ENCODE measurements around the gene NXN. TPM values are rescaled to one million over a fixed set of nuclear protein-coding genes. Genes with fewer than 3 reads are reported as not detected.

The NXN gene
- total RNA-seq, 6 donors from 2014 or later: 32.4 to 63.1 (median 52.2) TPM

DNA sequence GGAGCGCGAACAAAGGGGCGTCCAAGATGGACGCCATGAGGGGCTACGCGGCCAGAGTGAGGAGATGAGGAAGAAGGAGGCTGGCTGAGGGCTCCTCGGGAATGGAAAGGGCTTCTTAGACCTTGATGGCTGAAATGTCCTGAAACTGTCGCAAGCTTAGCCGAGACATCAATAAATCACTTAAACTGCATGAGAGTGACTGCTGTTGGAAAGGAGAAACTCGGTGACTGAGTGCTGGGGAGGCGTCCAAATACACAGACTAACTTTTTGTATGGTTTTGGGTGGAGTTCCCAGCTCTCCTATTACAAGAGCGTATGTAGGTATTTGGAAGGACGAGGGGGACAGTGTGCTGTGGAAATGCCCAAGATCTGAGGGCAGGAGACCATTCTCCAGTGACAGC is 226.2 kb downstream of the NXN start:
- no peaks in the 10 kb centered on the region for H3K27me3 ChIP-seq
- TF ChIP-seq EP300 (IDR thresholded peaks at IDR 0.05) (no peak), POLR2AphosphoS5 (IDR thresholded peaks at IDR 0.05) (no peak)
- TF ChIP-seq, protein P1, sequence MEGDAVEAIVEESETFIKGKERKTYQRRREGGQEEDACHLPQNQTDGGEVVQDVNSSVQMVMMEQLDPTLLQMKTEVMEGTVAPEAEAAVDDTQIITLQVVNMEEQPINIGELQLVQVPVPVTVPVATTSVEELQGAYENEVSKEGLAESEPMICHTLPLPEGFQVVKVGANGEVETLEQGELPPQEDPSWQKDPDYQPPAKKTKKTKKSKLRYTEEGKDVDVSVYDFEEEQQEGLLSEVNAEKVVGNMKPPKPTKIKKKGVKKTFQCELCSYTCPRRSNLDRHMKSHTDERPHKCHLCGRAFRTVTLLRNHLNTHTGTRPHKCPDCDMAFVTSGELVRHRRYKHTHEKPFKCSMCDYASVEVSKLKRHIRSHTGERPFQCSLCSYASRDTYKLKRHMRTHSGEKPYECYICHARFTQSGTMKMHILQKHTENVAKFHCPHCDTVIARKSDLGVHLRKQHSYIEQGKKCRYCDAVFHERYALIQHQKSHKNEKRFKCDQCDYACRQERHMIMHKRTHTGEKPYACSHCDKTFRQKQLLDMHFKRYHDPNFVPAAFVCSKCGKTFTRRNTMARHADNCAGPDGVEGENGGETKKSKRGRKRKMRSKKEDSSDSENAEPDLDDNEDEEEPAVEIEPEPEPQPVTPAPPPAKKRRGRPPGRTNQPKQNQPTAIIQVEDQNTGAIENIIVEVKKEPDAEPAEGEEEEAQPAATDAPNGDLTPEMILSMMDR (IDR thresholded peaks at IDR 0.05): no peak
- H3K9me3 ChIP-seq: no peaks in the 10 kb centered on the region
- peaks cover 13 to 34% (median 15%) of the 10 kb centered on the region in 4 donors for H3K4me1 ChIP-seq
- H3K27ac ChIP-seq: no peak overlapping the region
- DNase-seq (no peak), ATAC-seq (ENCODE audit: low FRiP score in 2 of 2) (no peak)
- no peak overlapping the region for H3K4me3 ChIP-seq
- 82 to 84% methylated on average over 13 of the region's 13 CpGs for WGBS, 2 donors
- H3K36me3 ChIP-seq: peaks cover 0 to 14% (median 3%) of the 10 kb centered on the region in 4 donors

DNA sequence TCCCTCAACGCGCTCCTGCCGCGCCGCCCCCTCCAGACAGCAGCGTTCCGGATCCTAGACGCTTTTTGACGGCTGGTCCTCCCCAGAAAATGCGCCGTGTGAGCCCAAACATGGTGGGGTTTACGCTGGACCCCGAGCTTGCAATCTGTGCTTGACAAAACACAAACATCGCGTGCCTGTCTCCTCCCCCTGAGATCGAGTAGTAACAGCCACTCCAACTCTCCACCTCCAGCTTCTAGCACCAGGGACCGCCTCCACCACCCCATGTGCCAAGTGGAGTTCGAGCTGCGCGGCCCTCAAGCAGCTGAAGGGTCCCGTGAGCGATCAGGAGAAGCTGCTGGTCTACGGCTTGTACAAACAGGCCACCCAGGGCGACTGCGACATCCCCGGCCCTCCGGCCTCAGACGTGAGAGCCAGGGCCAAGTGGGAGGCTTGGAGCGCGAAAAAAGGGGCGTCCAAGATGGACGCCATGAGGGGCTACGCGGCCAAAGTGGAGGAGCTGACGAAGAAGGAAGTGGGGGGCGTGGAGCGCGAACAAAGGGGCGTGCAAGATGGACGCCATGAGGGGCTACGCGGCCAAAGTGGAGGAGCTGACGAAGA is 226.9 kb downstream of the NXN start:
- WGBS, 2 donors: 16 to 21% methylated on average over 17 to 40 of the region's 43 CpGs
- no peaks in the 10 kb centered on the region for H3K9me3 ChIP-seq
- peak overlapping the region; percentile 78 to 93 (median 86) for H3K27ac ChIP-seq
- no peaks in the 10 kb centered on the region for H3K27me3 ChIP-seq
- peaks cover 0 to 12% (median 2%) of the 10 kb centered on the region in 4 donors for H3K36me3 ChIP-seq
- DNase-seq: peak; percentile 82 to 83
- ATAC-seq (ENCODE audit: low FRiP score in 2 of 2): peak; percentile 84 to 85
- peaks cover 13 to 34% (median 15%) of the 10 kb centered on the region in 4 donors for H3K4me1 ChIP-seq
- no peak for TF ChIP-seq POLR2A (IDR thresholded peaks at IDR 0.05)
- peak in 1 of 2 donors; percentile 5 for TF ChIP-seq POLR2AphosphoS5 (IDR thresholded peaks at IDR 0.05)
- H3K4me3 ChIP-seq: peak overlapping the region; percentile 44 to 98 (median 92)

DNA sequence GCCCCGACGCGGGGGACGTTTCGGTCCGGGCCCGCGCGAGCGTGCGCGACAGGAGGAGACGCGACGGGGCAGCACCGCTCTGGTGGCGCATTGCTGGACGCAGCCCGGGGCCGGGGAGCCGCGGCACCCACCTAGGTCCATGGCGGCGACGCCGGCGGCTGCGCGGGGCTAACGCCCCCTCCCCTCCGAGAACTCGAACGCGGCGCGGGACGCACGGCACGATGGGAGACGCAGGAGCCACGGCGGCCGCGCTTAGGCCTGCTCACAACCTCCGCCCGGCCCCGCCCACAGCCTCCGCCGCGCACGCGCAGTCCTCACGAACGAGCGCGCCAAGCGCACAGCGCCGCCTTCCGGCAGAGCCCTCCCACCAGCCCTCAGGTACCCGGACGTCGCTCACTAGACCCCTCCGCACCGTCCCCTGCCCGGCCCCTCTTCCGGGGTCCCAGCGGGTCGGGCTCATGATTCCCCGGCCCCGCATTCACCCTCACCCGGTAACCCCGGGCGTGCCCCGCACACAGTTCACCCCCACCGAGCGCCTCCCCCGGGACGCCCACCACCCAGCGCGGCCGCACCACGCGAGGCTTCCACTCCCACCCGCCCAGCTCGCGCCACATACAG is 227.5 kb downstream of the NXN start, which contains the start of gene GEMIN4:
Gene GEMIN4 (minus strand): TSS at position 263 of the 618 bp plus-strand sequence. CDS start 122 bp downstream, at position 141.
- H3K9me3 ChIP-seq: no peaks in the 10 kb centered on the region
- H3K4me3 ChIP-seq: peak within 1 kb of the TSS; percentile 44 to 98 (median 92)
- DNase-seq: peak; percentile 95 to 100
- TF ChIP-seq EP300 (IDR thresholded peaks at IDR 0.05): no peak
- TF ChIP-seq, protein P1 (IDR thresholded peaks at IDR 0.05): peak; percentile 88 to 99 (median 98)
- peak; percentile 79 to 82 for TF ChIP-seq POLR2AphosphoS5 (IDR thresholded peaks at IDR 0.05)
- peak in 3 of 4 donors; percentile 33 to 81 (median 78) for TF ChIP-seq POLR2A (IDR thresholded peaks at IDR 0.05)
- peaks cover 4 to 13% (median 6%) of the 10 kb centered on the region in 4 donors for H3K36me3 ChIP-seq
- H3K27me3 ChIP-seq: no peaks in the 10 kb centered on the region
- WGBS, 2 donors: 0 to 5% methylated on average over 7 to 43 of the region's 87 CpGs
- peaks cover 13 to 34% (median 15%) of the 10 kb centered on the region in 4 donors for H3K4me1 ChIP-seq
- peak within 1 kb of the TSS; percentile 78 to 93 (median 86) for H3K27ac ChIP-seq
- peak; percentile 96 to 98 for ATAC-seq (ENCODE audit: low FRiP score in 2 of 2)

DNA sequence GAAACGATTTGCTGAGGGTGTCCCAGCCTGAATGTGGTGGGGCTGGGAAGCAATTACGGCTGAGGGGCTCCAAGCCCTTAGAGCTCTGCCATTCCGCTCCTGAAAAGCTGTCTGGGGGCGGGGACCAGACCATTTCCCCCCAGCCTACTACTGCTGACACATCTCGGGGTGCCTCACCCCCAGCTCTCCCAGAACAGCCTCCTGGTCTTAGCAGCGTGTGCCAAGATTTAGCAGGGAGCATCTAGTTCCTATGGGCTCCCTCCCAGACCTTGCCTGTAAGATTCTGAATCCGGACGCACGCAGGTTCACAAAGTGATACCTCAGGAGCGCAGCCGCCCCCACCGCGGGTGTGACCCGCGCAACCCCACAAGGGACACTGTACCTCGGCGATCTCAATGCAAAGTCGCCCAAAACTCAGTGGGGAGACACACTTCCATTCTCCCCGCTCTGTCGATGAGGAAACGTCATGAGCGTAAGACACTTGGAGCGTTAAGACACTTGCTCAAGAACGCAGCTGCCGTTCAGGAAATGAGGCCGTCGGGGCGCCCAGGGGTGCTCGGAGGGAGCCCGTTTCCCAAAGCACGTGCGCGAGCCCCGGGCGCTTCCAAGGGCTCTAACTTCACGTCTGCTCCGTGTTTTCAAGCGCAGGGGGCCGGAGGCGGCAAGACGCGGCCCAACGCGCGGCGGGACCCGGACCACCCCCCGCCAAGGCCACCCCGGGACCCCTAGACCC is 228.1 kb downstream of the NXN start:
- Histone ChIP-seq H3K4me3 (peak overlapping the region; percentile 44 to 98 (median 92)), H3K9me3 (no peaks in the 10 kb centered on the region), H3K27me3 (no peaks in the 10 kb centered on the region), H3K4me1 (peaks cover 13 to 34% (median 15%) of the 10 kb centered on the region in 4 donors), H3K27ac (peak overlapping the region; percentile 78 to 93 (median 86)), H3K36me3 (peaks cover 8 to 17% (median 11%) of the 10 kb centered on the region in 4 donors)
- WGBS, 2 donors: 1 to 7% methylated on average over 12 to 45 of the region's 49 CpGs
- TF ChIP-seq, protein P1 (IDR thresholded peaks at IDR 0.05): no peak
- TF ChIP-seq EP300 (IDR thresholded peaks at IDR 0.05) (no peak), POLR2AphosphoS5 (IDR thresholded peaks at IDR 0.05) (no peak), POLR2A (IDR thresholded peaks at IDR 0.05) (no peak)
- ATAC-seq (ENCODE audit: low FRiP score in 2 of 2): peak; percentile 49 to 68
- peak in 1 of 2 donors; percentile 40 for DNase-seq

All from upper lobe of left lung (tissue), 6 donors.